Astrocyte of the spinal cord (primary cell): ENCODE measurements around the gene SERPINI1.

Experiments used
- DNase-seq: peaks from one replicate; pipeline ENCODE4 v3.0.0; 2011; ENCODE audit warnings: low read depth, low spot score
- H3K4me3 ChIP-seq: 2 replicates; pipeline ENCODE4 v1.5.1; 2011; ENCODE audit warnings: low read depth, mild to moderate bottlenecking, low read length, moderate library complexity
- CTCF ChIP-seq: IDR thresholded peaks from 2 replicates; pipeline ENCODE4 v1.5.1; 2012; ENCODE audit warnings: low read depth, mild to moderate bottlenecking, low read length, inconsistent platforms
- in situ Hi-C: cut with HindIII; loops from 2 replicates; pipeline ENCODE4 v1.10.0; 2017; ENCODE audit warnings: low sequenced_read_pairs

SERPINI1 gene

GRCh38 chr3:167732313-167733065, 3.0 kb upstream of the SERPINI1 start:
- in situ Hi-C loops: no loop called here
- TF ChIP-seq CTCF: no peak

GRCh38 chr3:167733961-167734497, 1.5 kb upstream of the SERPINI1 start:
- in situ Hi-C loops: no loop called here
- H3K4me3 ChIP-seq: peak overlapping the region; percentile 96
- DNase-seq: peak; percentile 7
- no peak for TF ChIP-seq CTCF

More at GRCh38 chr3:167732313-167733065, 3.0 kb upstream of the SERPINI1 start:
- DNase-seq: no peak
- H3K4me3 ChIP-seq: no peak overlapping the region

GRCh38 chr3:167734498-167735232, 856 bp upstream of the SERPINI1 start, which contains the start of gene PDCD10:
Gene PDCD10, minus strand, starts transcription at chr3:167734892. Its CDS starts 14,735 bp downstream, at chr3:167720157.
- peak within 1 kb of the TSS; percentile 96 for H3K4me3 ChIP-seq
- peak; percentile 99 for DNase-seq
- no peak for TF ChIP-seq CTCF
- in situ Hi-C loops: no loop called here

- H3K4me3 ChIP-seq: peak overlapping the region; percentile 96
- no peak for DNase-seq
- TF ChIP-seq CTCF: no peak
- in situ Hi-C loops: no loop called here
These were observed 805 bp downstream of the SERPINI1 start for GRCh38 chr3:167736264-167736787.

GRCh38 chr3:167736997-167737396, 1.5 kb downstream of the SERPINI1 start:
- in situ Hi-C loops: no loop called here
- TF ChIP-seq CTCF: no peak
- H3K4me3 ChIP-seq: no peak overlapping the region
- DNase-seq: no peak

GRCh38 chr3:167738037-167738436, 2.5 kb downstream of the SERPINI1 start:
- TF ChIP-seq CTCF: no peak
- no peak overlapping the region for H3K4me3 ChIP-seq
- in situ Hi-C loops: no loop called here
- DNase-seq: no peak
